GM18511 (cell line): Measurements from ENCODE around the gene PLCH2.

Experiments
- ATAC-seq: cut with Tn5 transposase; IDR thresholded peaks from one replicate; pipeline ENCODE4 v1.9.1; 2021; ENCODE audit warnings: mild to moderate bottlenecking, moderate library complexity; ENCODE audit not compliant: unreplicated experiment

The PLCH2 gene

GRCh38 chr1:2477791-2478499 lies 1.9 kb downstream of the PLCH2 start:
- no peak for ATAC-seq

GRCh38 chr1:2479186-2479585 lies 3.1 kb downstream of the PLCH2 start:
- no peak for ATAC-seq

GRCh38 chr1:2479618-2480017 lies 3.5 kb downstream of the PLCH2 start:
- ATAC-seq = no peak

- no peak for ATAC-seq
Measured at GRCh38 chr1:2480236-2480985, 4.3 kb downstream of the PLCH2 start.

- no peak for ATAC-seq
Measured at GRCh38 chr1:2480986-2481364, 4.9 kb downstream of the PLCH2 start.

- no peak for ATAC-seq
Measured at GRCh38 chr1:2481885-2482284, 5.8 kb downstream of the PLCH2 start.

- ATAC-seq = no peak
Measured at GRCh38 chr1:2482588-2482987, 6.5 kb downstream of the PLCH2 start.

- ATAC-seq = no peak
Measured at GRCh38 chr1:2483026-2483425, 6.9 kb downstream of the PLCH2 start.

GRCh38 chr1:2483970-2484369 lies 7.9 kb downstream of the PLCH2 start:
- ATAC-seq = no peak

- no peak for ATAC-seq
Measured at GRCh38 chr1:2486041-2486440, 10.0 kb downstream of the PLCH2 start.

- ATAC-seq = no peak
Measured at GRCh38 chr1:2486558-2486957, 10.5 kb downstream of the PLCH2 start.

- no peak for ATAC-seq
Measured at GRCh38 chr1:2488688-2489087, 12.6 kb downstream of the PLCH2 start.

- no peak for ATAC-seq
Measured at GRCh38 chr1:2489615-2490014, 13.5 kb downstream of the PLCH2 start.

GRCh38 chr1:2492091-2492490 lies 16.0 kb downstream of the PLCH2 start:
- no peak for ATAC-seq

- no peak for ATAC-seq
Measured at GRCh38 chr1:2493218-2493617, 17.1 kb downstream of the PLCH2 start.

- no peak for ATAC-seq
Measured at GRCh38 chr1:2493691-2494322, 17.7 kb downstream of the PLCH2 start.

- ATAC-seq = no peak
Measured at GRCh38 chr1:2494323-2494693, 18.2 kb downstream of the PLCH2 start.

GRCh38 chr1:2495026-2495425 lies 18.9 kb downstream of the PLCH2 start:
- ATAC-seq = no peak

GRCh38 chr1:2495546-2495945 lies 19.5 kb downstream of the PLCH2 start:
- no peak for ATAC-seq

- ATAC-seq = peak; percentile 62
Measured at GRCh38 chr1:2496087-2496622, 20.1 kb downstream of the PLCH2 start.

GRCh38 chr1:2496746-2497145 lies 20.7 kb downstream of the PLCH2 start:
- ATAC-seq = no peak

GRCh38 chr1:2497891-2498290 lies 21.8 kb downstream of the PLCH2 start:
- no peak for ATAC-seq
